SK-N-MC (cell line): Measurements from ENCODE around the gene BIRC2.

ENCODE experiments used
- DNase-seq: peaks from one replicate; pipeline ENCODE4 v3.0.0-alpha.2; 2011; ENCODE audit warnings: low read depth, low spot score
- H3K27ac ChIP-seq: fragments of 200-600 bp; sonication (generic); 2 replicates; pipeline ENCODE4 v1.5.1; 2016; ENCODE audit warnings: mixed run types
- H3K36me3 ChIP-seq: fragments of 200-600 bp; sonication (generic); 2 replicates; pipeline ENCODE4 v1.6.1; 2017; ENCODE audit warnings: antibody characterized with exemption, low read length, mixed read lengths; ENCODE audit not compliant: insufficient read depth
- H3K4me3 ChIP-seq: fragments of 200-600 bp; sonication (generic); 2 replicates; pipeline ENCODE4 v1.5.1; 2016
- H3K9ac ChIP-seq: fragments of 200-600 bp; sonication (generic); 2 replicates; pipeline ENCODE4 v1.8.0; 2017; ENCODE audit warnings: mixed run types, mixed read lengths; ENCODE audit not compliant: insufficient read length
- H3K9me3 ChIP-seq: fragments of 200-600 bp; sonication (generic); 2 replicates; pipeline ENCODE4 v1.6.1; 2017; ENCODE audit warnings: low read depth, mild to moderate bottlenecking, antibody characterized with exemption, low read length, moderate library complexity, mixed read lengths
- EZH2 ChIP-seq: fragments of 200-600 bp; sonication (generic); IDR thresholded peaks from one replicate; pipeline ENCODE4 v1.6.1; 2017; ENCODE audit warnings: antibody characterized with exemption
- FOXP2 ChIP-seq: optimal IDR thresholded peaks from 2 replicates; pipeline ENCODE3; 2011; ENCODE audit warnings: mild to moderate bottlenecking, moderate library complexity; ENCODE audit not compliant: insufficient read depth; ENCODE audit errors: extremely low read length, control extremely low read depth
- POLR2AphosphoS5 ChIP-seq: IDR thresholded peaks from 2 replicates; pipeline ENCODE4 v1.6.1; 2012; ENCODE audit warnings: mild to moderate bottlenecking, low read depth, low read length, borderline replicate concordance

Gene BIRC2

DNA sequence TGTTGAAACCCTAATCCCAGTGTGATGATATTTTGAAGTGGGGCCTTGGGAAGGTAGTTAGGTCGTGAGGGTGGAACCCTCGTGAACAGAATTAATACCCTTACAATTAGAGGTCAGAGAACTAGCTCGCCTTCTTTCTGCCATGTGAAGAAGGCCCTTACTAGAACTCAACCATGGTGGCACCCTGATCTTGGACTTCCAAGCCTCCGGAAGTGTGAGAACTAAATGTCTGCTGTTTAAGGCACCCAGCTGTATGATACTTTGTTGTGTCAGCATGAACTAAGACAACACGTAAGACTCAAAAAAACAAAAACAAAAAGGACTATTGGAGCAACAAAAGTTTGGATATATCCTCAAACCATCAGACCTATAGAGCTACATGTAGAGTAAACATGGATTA is 53.6 kb downstream of the BIRC2 start:
- no peak overlapping the region for H3K9ac ChIP-seq
- H3K9me3 ChIP-seq, result no peaks in the 10 kb centered on the region
- no peak overlapping the region for H3K4me3 ChIP-seq
- no peak for DNase-seq
- no peak for TF ChIP-seq EZH2
- TF ChIP-seq POLR2AphosphoS5, result no peak
- no peak for TF ChIP-seq FOXP2
- no peak overlapping the region for H3K27ac ChIP-seq
- H3K36me3 ChIP-seq, result peaks cover 57% of the 10 kb centered on the region

DNA sequence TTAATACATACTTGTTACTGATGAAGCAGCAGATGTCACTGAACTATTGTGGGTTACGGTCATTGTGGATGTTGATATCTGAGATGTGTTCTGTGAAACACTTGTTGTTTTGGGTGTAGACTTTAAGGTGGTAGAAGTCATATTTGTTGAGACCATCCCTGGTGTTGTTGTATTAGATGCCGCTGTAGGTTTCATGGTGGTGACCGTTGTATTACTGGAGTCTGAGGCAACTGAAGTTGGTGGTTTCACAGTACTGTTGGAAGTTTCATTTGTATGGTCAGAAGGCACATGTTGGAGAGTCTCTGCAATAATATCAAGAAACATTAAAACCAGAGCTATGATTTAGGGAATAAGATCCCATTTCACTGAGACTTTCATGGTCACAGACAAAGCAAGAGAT is 54.9 kb downstream of the BIRC2 start:
- DNase-seq, result no peak
- Histone ChIP-seq H3K36me3 (peaks cover 49% of the 10 kb centered on the region), H3K4me3 (no peak overlapping the region), H3K27ac (no peak overlapping the region), H3K9ac (no peak overlapping the region), H3K9me3 (no peaks in the 10 kb centered on the region)
- TF ChIP-seq EZH2 (no peak), POLR2AphosphoS5 (no peak), FOXP2 (no peak)

DNA sequence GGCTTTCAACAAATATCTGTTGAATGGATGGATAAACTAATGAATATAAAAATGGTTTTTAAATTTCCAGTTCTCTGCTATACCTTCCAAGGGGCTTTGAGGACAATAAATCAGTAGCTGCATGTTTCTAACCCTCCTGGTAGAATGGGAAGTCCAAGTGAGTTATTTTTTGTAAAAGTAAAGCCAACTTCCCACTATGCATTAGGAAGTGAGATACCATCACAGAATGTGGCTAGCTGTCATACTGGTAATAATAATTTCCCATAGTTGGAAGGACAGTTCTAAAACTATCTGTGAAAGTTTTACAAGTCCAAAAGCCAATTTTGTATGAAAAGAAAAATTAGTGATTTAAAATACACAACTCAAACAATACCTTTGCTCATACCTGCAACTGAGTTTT is 55.5 kb downstream of the BIRC2 start:
- Histone ChIP-seq H3K4me3 (no peak overlapping the region), H3K9me3 (no peaks in the 10 kb centered on the region), H3K36me3 (peaks cover 43% of the 10 kb centered on the region), H3K9ac (no peak overlapping the region), H3K27ac (no peak overlapping the region)
- TF ChIP-seq EZH2 (no peak), POLR2AphosphoS5 (no peak), FOXP2 (no peak)
- DNase-seq, result no peak

DNA sequence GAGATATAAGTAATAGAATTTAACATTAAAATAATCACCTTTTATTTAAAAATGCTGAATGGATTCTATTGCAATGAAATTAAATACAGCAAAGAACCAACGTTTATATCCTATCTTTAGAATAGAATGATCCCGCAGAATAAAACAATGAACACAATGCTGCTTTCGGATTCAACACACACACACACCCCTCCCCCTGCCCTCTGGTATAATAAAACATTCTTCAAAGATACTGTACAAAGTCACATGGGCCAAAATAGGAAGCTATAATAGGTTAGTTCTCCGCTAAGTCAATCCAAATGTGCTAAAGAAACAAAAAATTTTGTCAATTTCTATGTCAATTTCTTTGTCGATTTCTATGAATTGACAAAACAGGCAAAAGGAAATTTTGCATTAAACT is 58.5 kb downstream of the BIRC2 start:
- H3K36me3 ChIP-seq, result peaks cover 32% of the 10 kb centered on the region
- TF ChIP-seq POLR2AphosphoS5, result no peak
- TF ChIP-seq EZH2, result no peak
- no peak for TF ChIP-seq FOXP2
- no peak for DNase-seq
- no peaks in the 10 kb centered on the region for H3K9me3 ChIP-seq
- no peak overlapping the region for H3K27ac ChIP-seq
- no peak overlapping the region for H3K9ac ChIP-seq
- no peak overlapping the region for H3K4me3 ChIP-seq

DNA sequence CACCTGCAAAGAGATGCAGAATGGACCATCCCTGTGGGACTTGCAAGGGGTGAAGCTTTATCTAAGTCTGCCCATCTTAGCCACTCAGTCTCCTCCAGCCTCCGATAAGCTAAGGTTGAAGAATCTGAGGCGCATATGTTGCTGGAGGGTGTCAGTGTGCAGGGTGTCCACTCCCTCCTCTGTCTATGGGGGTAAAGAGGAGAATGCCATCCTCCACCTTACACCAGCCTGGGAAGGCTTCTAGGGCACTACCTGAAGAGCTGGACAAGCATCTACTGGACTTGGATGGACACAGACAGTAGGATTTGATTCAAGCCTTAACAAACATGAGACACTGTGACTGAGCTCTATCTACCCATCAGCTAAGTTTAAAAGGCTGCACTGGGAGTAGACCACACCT is 59.1 kb downstream of the BIRC2 start:
- Histone ChIP-seq H3K9me3 (no peaks in the 10 kb centered on the region), H3K9ac (no peak overlapping the region), H3K4me3 (no peak overlapping the region), H3K27ac (no peak overlapping the region), H3K36me3 (peaks cover 27% of the 10 kb centered on the region)
- TF ChIP-seq EZH2, result no peak
- DNase-seq, result no peak

DNA sequence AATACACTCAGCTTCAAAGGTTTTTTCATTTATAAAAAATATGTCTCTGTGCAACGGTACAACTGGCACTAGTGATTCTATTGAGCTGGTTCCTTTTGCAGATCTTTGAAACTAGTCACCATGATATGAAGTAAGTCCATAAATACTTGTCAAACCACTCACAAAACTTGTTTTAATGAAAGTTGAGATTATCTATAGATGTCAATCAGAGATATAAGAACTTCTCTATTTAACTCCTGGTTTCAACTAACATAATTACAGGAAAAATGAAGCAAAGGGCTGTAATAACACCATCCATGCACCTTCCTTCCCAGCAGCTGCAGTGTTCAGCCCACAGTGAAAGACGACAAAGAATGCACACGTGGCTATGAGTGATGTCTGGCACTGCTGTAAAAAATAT is 60.9 kb downstream of the BIRC2 start:
- Histone ChIP-seq H3K4me3 (no peak overlapping the region), H3K9me3 (no peaks in the 10 kb centered on the region), H3K27ac (no peak overlapping the region), H3K9ac (no peak overlapping the region), H3K36me3 (peaks cover 16% of the 10 kb centered on the region)
- TF ChIP-seq FOXP2, result no peak
- TF ChIP-seq EZH2, result no peak
- TF ChIP-seq POLR2AphosphoS5, result no peak
- DNase-seq, result no peak

DNA sequence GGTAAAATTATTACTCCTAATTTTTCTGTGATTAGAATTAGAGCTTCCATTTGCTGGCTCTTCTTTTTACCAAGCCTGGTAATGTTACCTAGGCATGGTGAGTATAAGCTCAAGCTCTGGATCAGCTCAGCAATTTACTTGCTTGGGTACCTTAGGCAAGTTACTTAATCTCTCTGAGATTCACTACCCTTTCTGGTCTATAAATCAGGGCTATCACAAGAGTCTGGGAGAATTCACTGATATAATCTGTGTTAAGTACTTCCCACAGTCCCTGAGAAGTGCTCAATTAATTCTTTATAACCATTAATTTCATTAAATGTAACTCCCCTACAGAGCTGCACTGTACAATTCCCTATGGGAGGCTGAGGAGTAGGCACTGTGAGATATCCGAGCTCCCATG is 61.3 kb downstream of the BIRC2 start:
- Histone ChIP-seq H3K27ac (no peak overlapping the region), H3K9me3 (no peaks in the 10 kb centered on the region), H3K4me3 (no peak overlapping the region), H3K36me3 (peaks cover 16% of the 10 kb centered on the region), H3K9ac (no peak overlapping the region)
- TF ChIP-seq FOXP2 (no peak), POLR2AphosphoS5 (no peak), EZH2 (no peak)
- DNase-seq, result no peak

DNA sequence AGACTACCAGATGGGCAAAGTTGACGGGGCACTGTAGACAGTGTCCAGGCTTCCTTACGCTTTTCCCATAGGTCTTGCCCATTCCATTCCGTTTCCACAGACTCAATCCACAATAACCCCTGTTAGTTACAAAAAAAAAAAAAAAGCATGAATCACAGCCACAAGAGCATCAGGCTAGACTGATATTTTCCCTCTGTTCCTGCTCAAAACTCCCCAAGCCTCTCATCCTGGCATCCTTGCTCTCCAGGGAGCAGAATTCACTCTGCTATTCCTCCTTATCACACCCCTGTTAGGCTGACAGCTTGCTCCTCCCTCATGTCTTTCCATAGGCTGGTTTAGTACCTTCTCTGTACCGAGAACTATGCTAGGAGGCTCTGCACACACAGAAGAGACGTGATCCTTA is 63.4 kb downstream of the BIRC2 start:
- TF ChIP-seq EZH2 (no peak), POLR2AphosphoS5 (no peak), FOXP2 (no peak)
- no peak for DNase-seq
- Histone ChIP-seq H3K27ac (no peak overlapping the region), H3K9ac (no peak overlapping the region), H3K36me3 (peaks cover 16% of the 10 kb centered on the region), H3K9me3 (no peaks in the 10 kb centered on the region), H3K4me3 (no peak overlapping the region)

DNA sequence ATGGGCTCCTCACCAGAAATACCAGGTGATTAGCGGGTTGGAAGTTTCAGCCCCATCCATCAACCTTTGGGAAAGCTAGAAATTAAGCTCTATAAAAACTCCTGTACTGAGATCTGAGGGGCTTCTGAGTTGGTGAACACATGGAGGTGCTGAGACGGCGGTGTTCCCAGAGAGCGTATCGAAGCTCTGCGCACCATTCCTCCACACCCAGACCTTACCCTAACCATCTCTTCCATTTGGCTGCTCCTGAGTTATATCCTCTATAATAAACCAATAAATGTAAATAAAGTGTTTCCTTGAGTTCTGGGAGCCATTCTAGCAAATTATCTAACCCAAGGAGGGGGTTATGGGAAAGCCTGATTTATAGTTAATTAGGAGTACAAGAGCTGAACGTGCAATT is 64.1 kb downstream of the BIRC2 start:
- TF ChIP-seq EZH2 (no peak), FOXP2 (no peak), POLR2AphosphoS5 (no peak)
- no peaks in the 10 kb centered on the region for H3K9me3 ChIP-seq
- peaks cover 13% of the 10 kb centered on the region for H3K36me3 ChIP-seq
- no peak for DNase-seq
- H3K27ac ChIP-seq, result no peak overlapping the region
- H3K4me3 ChIP-seq, result no peak overlapping the region
- no peak overlapping the region for H3K9ac ChIP-seq

DNA sequence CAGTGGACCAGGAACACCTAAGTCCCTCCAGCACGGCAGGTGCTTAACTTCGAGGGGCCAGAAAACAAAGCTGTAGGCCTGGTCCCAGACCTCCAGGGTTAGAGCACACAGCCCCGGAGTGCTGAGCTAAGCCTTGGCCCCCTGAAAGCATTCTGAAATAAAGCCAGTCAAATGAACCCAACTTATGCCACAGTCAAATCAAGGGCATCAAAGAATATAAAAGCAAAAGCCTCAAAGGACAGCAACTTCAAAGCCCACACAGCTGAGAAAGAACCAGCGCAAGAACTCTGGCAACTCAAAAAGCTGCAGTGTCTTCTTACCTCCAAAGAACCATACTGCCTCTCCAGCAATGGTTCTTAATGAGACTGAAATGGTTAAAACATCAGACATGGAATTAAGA is 66.5 kb downstream of the BIRC2 start:
- H3K4me3 ChIP-seq, result no peak overlapping the region
- peaks cover 6% of the 10 kb centered on the region; the same call in 1 of the 2 replicates for H3K9me3 ChIP-seq
- TF ChIP-seq POLR2AphosphoS5, result no peak
- no peak for DNase-seq
- H3K27ac ChIP-seq, result no peak overlapping the region
- peaks cover 11% of the 10 kb centered on the region for H3K36me3 ChIP-seq
- H3K9ac ChIP-seq, result no peak overlapping the region
